Measurements from ENCODE around the gene EVA1A. TPM values are rescaled to one million over a fixed set of nuclear protein-coding genes. Genes with fewer than 3 reads are reported as not detected.

EVA1A gene
- total RNA-seq, 1 experiment from 2014 or later = 383 TPM

- DNase-seq (ENCODE audit: low read depth) = no peak
- in situ Hi-C loops (cut with HindIII; ENCODE audit: low pct_unique_long_range_greater_than_20kb, low sequenced_read_pairs) = no loop called here
Observed at GRCh38 chr2:75568174-75568573, 7.4 kb upstream of the EVA1A start.

DNA sequence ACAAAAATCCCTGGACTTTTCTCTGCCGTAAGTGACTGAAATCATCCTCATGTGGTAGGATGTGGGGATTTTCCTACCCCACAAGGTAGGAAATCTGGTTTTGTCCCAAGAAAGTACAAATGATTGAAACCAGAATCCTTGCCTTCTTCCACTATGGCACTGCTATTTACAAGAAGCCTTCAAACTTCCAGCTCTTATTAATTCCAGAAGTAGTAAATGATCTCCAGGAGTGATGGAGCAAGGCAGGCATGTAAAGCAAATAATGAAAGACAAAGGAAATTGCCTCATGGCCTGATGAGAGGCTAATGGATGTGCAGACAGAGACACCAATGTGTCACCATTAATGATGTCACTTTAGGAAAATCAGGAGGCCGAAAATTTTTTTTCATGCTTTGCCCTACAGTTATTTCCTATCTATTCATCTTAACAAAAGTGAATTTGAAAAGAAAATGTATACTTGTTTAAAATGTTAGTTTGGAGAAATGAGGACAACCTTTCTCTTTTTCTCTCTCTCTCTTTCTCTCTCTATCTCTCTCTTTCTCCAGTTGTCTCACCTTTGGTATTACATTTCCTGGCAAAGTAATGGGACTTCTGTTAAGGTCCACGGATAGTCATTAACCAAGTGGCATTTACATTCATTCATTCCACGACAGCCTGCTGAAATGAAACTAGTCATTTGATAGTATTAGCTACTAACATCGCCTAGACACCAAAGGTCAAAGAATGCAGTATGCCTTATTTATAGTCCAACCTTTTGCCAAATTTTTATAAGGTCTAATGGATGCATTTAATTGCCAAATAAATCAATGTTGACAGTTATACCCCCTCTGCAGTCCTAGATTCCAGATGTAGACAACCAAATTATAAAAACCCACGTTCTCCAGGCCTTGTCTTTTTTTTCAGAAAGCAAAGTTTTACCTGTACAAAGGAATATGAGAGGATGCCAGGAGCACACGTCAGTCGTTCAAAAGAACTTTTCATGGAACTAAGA, 5.0 kb upstream of the EVA1A start:
- in situ Hi-C loops (cut with HindIII; ENCODE audit: low pct_unique_long_range_greater_than_20kb, low sequenced_read_pairs) = no loop called here
- peak; percentile 88 for DNase-seq (ENCODE audit: low read depth)

DNA sequence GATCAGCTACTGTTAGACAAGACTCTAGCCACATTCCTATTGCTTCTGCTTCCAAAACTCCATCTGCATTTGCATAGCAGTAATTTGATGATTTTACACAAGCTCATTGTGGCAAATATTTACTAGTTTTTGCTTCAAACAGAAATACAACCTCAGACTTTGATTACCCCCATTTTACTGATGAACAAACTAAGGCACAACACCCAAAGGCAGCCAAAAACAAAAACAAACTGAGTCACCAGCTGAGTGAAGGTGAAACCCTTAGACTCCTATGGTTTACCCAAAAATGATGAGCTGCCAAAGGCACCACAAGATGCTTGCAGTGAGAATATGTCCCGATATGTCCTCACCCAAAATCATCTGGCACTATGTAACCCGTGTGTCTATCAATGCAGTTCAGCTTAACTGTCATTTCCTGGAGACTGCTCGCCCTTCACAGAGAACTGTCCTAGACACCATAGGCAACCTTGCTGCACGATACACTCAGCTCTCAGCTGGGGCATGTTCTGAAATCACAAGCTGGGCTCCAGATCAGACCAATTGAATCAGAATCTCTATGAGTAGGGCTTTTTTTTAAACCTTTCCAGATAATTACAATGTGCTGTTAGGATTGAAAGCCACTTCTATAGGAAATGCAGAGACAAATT, 4.1 kb upstream of the EVA1A start:
- in situ Hi-C loops (cut with HindIII; ENCODE audit: low pct_unique_long_range_greater_than_20kb, low sequenced_read_pairs) = no loop called here
- DNase-seq (ENCODE audit: low read depth) = no peak

- DNase-seq (ENCODE audit: low read depth) = no peak
Observed at GRCh38 chr2:75564026-75564688, 3.4 kb upstream of the EVA1A start.

DNA sequence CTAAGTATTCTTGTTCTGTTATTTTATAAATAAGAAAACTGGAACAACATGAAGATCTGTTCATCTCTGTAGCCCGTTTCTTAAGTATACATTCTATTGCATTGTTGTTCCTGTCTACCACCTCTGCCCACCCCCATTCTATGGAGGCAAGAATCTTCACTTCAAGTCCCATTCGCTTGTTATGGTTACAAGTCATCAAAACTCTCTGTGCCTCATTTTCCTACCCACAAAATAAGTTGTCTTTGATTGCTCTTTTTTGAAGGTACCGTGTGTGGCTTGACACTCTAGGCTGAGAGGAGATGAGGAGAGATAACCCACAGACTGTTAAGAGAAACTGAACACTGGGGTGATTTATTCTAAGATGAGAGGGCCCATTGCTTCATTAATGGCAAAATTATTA, 2.9 kb upstream of the EVA1A start:
- in situ Hi-C loops (cut with HindIII; ENCODE audit: low pct_unique_long_range_greater_than_20kb, low sequenced_read_pairs) = no loop called here

More at GRCh38 chr2:75564026-75564688, 3.4 kb upstream of the EVA1A start:
- in situ Hi-C loops (cut with HindIII; ENCODE audit: low pct_unique_long_range_greater_than_20kb, low sequenced_read_pairs) = no loop called here

GRCh38 chr2:75562513-75562864, 1.8 kb upstream of the EVA1A start:
- no peak for DNase-seq (ENCODE audit: low read depth)
- in situ Hi-C loops (cut with HindIII; ENCODE audit: low pct_unique_long_range_greater_than_20kb, low sequenced_read_pairs) = no loop called here

More for the DNA sequence above, 2.9 kb upstream of the EVA1A start:
- DNase-seq (ENCODE audit: low read depth) = no peak

- in situ Hi-C loops (cut with HindIII; ENCODE audit: low pct_unique_long_range_greater_than_20kb, low sequenced_read_pairs) = no loop called here
- DNase-seq (ENCODE audit: low read depth) = peak; percentile 50
Observed at GRCh38 chr2:75561566-75562512, 1.1 kb upstream of the EVA1A start.

GRCh38 chr2:75560022-75560767, 544 bp downstream of the EVA1A start:
- in situ Hi-C loops (cut with HindIII; ENCODE audit: low pct_unique_long_range_greater_than_20kb, low sequenced_read_pairs) = no loop called here

DNA sequence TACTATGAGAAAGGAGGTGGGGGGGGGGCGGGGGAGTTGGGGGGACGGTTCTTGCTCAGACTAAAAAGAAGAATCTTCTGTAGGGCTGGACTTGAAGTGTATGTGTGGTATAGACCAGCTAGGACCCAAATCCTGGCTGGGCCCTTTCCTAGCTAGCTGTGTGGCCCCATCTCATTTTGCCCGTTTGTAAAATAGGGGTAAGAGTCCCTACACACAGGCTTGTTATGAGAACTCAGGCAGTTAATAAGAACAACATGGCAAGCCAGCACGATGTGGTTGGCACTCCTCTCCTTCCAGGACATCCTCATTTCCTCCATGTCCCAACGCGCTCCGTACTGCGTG, 1.1 kb downstream of the EVA1A start:
- in situ Hi-C loops (cut with HindIII; ENCODE audit: low pct_unique_long_range_greater_than_20kb, low sequenced_read_pairs) = no loop called here
- no peak for DNase-seq (ENCODE audit: low read depth)

More at GRCh38 chr2:75560022-75560767, 544 bp downstream of the EVA1A start:
- peak; percentile 72 for DNase-seq (ENCODE audit: low read depth)

GRCh38 chr2:75558786-75559679, 1.7 kb downstream of the EVA1A start:
- DNase-seq (ENCODE audit: low read depth) = peak; percentile 51
- in situ Hi-C loops (cut with HindIII; ENCODE audit: low pct_unique_long_range_greater_than_20kb, low sequenced_read_pairs) = no loop called here

GRCh38 chr2:75558136-75558535, 2.6 kb downstream of the EVA1A start:
- DNase-seq (ENCODE audit: low read depth) = no peak
- in situ Hi-C loops (cut with HindIII; ENCODE audit: low pct_unique_long_range_greater_than_20kb, low sequenced_read_pairs) = no loop called here

- in situ Hi-C loops (cut with HindIII; ENCODE audit: low pct_unique_long_range_greater_than_20kb, low sequenced_read_pairs) = no loop called here
- DNase-seq (ENCODE audit: low read depth) = no peak
Observed at GRCh38 chr2:75557474-75558133, 3.1 kb downstream of the EVA1A start.

DNA sequence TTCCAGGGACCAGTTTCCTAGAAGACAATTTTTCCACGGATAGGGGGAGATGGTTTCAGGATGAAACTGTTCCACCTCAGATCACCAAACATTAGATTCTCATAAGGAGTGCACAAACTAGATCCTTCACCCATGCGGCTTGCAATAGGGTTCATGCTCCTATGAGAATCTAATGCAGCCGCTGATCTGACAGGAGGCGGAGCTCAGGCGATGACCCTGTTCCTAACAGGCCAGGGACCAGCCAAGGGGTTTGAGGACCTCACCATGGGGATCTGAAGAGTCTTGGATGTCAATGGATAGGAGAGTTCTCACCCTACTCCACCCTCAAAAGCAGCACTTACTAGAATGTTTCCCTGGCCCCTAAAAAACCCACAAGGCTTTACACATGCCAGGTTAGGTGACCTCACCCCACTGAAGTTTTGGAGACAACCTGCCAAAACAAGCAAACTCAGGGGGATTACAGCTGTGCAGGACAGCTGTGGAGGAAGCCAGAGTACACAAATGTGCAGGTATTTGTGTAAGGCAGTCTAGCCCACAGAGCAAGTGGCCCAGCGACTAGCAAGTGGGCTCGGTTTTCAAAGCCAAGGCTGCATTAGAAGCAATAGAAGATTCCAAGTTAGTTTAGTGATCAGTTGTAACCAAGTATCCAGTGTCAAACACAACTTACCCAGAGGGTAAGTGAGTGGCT, 3.9 kb downstream of the EVA1A start:
- DNase-seq (ENCODE audit: low read depth) = no peak

GRCh38 chr2:75555701-75556100, 5.0 kb downstream of the EVA1A start:
- in situ Hi-C loops (cut with HindIII; ENCODE audit: low pct_unique_long_range_greater_than_20kb, low sequenced_read_pairs) = no loop called here
- DNase-seq (ENCODE audit: low read depth) = no peak

More for the DNA sequence above, 3.9 kb downstream of the EVA1A start:
- in situ Hi-C loops (cut with HindIII; ENCODE audit: low pct_unique_long_range_greater_than_20kb, low sequenced_read_pairs) = no loop called here

DNA sequence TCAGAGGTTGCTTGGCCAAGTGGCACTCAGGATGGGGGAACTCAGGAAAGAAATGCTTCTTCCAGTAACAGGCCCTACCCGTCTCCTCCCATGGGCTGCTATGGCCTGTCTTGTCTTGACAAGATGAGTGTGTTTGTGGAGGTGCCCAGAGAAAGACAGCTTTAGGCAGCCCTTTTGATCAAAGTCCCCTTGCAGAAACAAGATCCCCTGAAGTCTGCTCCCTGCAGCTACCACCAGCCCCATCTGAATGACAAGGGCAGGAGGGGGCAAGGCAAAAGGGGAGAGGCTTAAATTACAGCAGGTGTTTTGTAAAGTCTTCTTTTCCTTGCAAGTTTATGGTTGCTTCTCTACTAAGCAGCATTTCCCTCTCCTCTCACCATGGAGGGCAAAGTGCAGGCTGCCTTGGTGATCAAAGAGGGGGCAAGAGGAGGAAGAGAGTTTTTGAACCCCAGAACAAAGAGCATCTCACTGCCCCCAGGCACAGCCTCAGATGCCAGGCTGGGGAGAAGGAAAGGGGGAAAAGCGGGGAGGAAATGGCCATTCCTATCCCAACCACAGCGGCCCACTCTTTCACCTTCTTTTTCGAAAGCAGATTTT, 6.7 kb downstream of the EVA1A start:
- in situ Hi-C loops (cut with HindIII; ENCODE audit: low pct_unique_long_range_greater_than_20kb, low sequenced_read_pairs) = no loop called here
- no peak for DNase-seq (ENCODE audit: low read depth)

Measured in Caki2 (cell line).